Ovary (tissue), 3 donors: ENCODE measurements around the gene BACH2.

Source experiments
- CTCF ChIP-seq, 3 donors: fragments of 450-650 bp in 2 of 3; fragments of 200-600 bp in 1 of 3; IDR thresholded peaks; one replicate each; pipeline versions ENCODE4 v1.5.1 to v1.8.0; 2016 to 2022; ENCODE audit warnings: antibody characterized with exemption in 3 of 3, mild to moderate bottlenecking in 1 of 3
- POLR2A ChIP-seq: fragments of 450-650 bp; IDR thresholded peaks from one replicate; pipeline ENCODE4 v1.6.1; 2017; ENCODE audit warnings: antibody characterized with exemption, mild to moderate bottlenecking, moderate library complexity
- donor health status: DM: no; HTN: no; CAD: no.

DNA sequence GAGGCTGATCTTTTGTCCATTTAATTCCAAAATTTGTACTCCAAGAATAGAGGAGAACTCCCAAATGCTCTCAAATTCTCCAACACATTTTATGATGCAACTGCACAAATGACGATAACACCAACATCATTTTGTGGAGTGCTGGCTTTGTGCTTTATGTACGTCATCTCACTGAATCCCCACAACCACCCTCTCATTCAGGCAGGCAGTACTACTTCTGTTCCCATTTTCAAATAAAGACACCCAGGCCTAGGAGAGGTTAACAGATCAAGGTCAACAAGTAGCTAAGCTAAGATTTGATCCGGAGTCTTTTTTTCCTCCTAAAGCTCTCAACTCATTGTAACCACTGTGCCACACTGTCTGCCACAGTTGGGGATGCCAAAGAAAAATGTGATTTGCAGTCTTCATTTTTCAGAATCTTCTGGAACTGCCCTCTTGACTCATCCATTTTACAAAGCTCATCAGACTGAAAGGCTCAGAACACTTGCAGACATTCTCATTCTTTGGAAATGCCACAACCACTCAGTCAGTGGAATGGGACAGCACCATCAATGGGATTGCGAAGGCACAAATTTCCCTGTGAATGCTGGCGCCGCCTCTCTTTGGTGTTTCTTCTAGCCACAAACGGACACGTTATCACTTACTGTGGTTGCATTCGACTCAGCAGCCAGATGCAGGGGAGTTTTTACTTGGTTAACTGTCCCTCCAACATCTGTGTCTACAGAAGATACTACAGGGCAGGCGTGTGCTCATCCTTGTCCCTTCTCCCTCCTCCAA, 217.9 kb downstream of the BACH2 start:
- no peak for TF ChIP-seq CTCF (IDR thresholded peaks at IDR 0.05)
- TF ChIP-seq POLR2A: no peak
